ENCODE results near the gene RBMS3. TPM values are rescaled to one million over a fixed set of nuclear protein-coding genes. Genes with fewer than 3 reads are reported as not detected.

RBMS3 gene
- total and polyA plus RNA-seq, 2 of the 8 experiments (the other 6 are each of a cell fraction or from before 2014, with no cell fraction given) = 3.7 to 6.9 TPM

DNA sequence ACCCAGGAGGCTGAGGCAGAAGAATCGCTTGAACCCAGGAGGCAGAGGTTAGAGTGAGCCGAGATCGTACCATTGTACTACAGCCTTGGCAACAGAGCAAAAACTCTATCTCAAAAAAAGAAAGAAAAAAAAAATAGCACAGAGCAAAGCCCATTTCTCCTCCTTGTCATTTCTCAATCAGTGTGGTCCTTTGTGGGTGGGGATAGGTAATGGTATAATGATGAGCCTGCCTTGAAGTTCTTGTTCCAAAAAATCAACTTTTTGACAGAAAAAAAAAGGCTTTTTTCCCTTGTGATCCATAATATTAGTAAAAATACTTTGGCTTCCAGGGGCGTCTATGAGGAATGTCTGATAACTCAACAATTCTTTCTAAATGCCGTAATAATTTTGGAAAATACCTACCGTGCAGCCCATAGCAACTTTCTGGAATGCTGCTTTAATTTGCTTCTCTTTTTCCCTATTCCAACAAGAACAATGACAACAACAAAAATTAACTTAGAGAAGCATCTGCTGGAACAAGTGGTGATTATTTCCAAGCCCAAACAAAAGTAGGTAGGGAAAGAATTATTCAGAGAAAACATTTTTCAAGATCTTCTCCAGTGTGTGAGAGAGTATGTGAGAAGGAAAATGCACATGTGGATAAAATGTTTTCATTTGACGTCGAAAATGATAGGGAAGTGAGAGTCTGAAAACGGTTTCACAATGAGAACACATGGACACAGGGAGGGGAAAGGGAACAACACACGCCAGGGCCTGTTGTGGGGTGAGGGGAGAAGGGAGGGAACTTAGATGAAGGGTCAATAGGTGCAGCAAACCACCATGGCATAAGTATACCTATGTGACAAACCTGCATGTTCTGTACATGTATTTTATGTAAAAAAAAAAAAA is 337.8 kb downstream of the RBMS3 start:
- no peaks in the 10 kb centered on the region for H3K79me1 ChIP-seq (ENCODE audit: low read depth, low read length)
- no peak overlapping the region for H4K8ac ChIP-seq (ENCODE audit: extremely low read depth, insufficient read depth, low read length)
- WGBS, 2 experiments (ENCODE audit: extremely low coverage in 1 of 2, insufficient coverage in 1 of 2, insufficient read length in 1 of 2, insufficient replicate concordance in 2 of 2, low coverage in 1 of 2, low lambda C conversion rate in 2 of 2, missing lambda C conversion rate in 1 of 2) = 89% methylated on average over 10 of the region's 10 CpGs; no CpG with 5 or more reads in 1 of the 2 experiments
- ChIA-PET POLR2A (ENCODE audit: partially characterized antibody) (no interaction called here), CTCF (ENCODE audit: partially characterized antibody) (no interaction called here)
- H3K79me2 ChIP-seq (ENCODE audit: control insufficient read depth in 1 of 2, insufficient read depth in 2 of 2, low read length in 2 of 2) = no peaks in the 10 kb centered on the region
- H3K56ac ChIP-seq (replicated peaks; ENCODE audit: insufficient read length, low read depth, low read length) = no peak overlapping the region
- H3K9ac ChIP-seq (replicated peaks in 1 of 4; ENCODE audit: extremely low read depth in 1 of 4, low read depth in 3 of 4, low read length in 3 of 4) = no peak overlapping the region
- no peak overlapping the region for H3K4me3 ChIP-seq (ENCODE audit: extremely low read depth in 1 of 4, insufficient read depth in 2 of 4, low read depth in 3 of 4, low read length in 4 of 4)
- no peak overlapping the region for H4K5ac ChIP-seq (ENCODE audit: insufficient read length, low read depth, low read length)
- H2BK12ac ChIP-seq (ENCODE audit: low read depth, low read length) = no peak overlapping the region
- H2BK120ac ChIP-seq (replicated peaks; ENCODE audit: low read depth, low read length) = no peak overlapping the region
- H3K27me3 ChIP-seq (replicated peaks in 1 of 4; ENCODE audit: control insufficient read depth in 3 of 4, extremely low read depth in 1 of 4, insufficient read depth in 3 of 4, low read length in 3 of 4) = no peaks in the 10 kb centered on the region
- no peak overlapping the region for H3K14ac ChIP-seq (ENCODE audit: insufficient read length)
- no peaks in the 10 kb centered on the region for H4K20me1 ChIP-seq (replicated peaks in 1 of 2; ENCODE audit: control insufficient read depth in 1 of 2, insufficient read depth in 2 of 2, low read length in 2 of 2)
- H4K91ac ChIP-seq (replicated peaks; ENCODE audit: insufficient read length, low read length) = no peak overlapping the region
- no peaks in the 10 kb centered on the region for H3K4me1 ChIP-seq (replicated peaks in 1 of 4; ENCODE audit: control insufficient read depth in 3 of 4, insufficient read depth in 4 of 4, low read length in 3 of 4)
- DNase-seq (ENCODE audit: low read depth in 1 of 2, low spot score in 2 of 2) (no peak), FAIRE-seq (no peak)
- no peaks in the 10 kb centered on the region for H3K23me2 ChIP-seq (ENCODE audit: low read depth, low read length)
- H2AK5ac ChIP-seq (ENCODE audit: low read depth, low read length) = no peak overlapping the region
- no peak overlapping the region for H2BK5ac ChIP-seq (ENCODE audit: low read depth, low read length)
- H3K4me2 ChIP-seq (ENCODE audit: insufficient read depth in 1 of 2, low read depth in 2 of 2, low read length in 2 of 2) = no peak overlapping the region
- 0 out of 2 replicates have a peak overlapping the region, but pooled peaks have one; percentile 46 for H2AFZ ChIP-seq (ENCODE audit: low read length)
- H3K9me3 ChIP-seq (ENCODE audit: insufficient read depth in 2 of 2, low read depth in 1 of 2, low read length in 1 of 2) = no peaks in the 10 kb centered on the region; a peak in 1 of 4 replicates
- no peaks in the 10 kb centered on the region for H3K36me3 ChIP-seq (ENCODE audit: control insufficient read depth in 2 of 4, insufficient read depth in 4 of 4, low read length in 3 of 4)
- H2BK20ac ChIP-seq (ENCODE audit: low read length) = no peak overlapping the region
- H3K18ac ChIP-seq (ENCODE audit: extremely low read depth, low read length) = no peak overlapping the region
- H3K27ac ChIP-seq (ENCODE audit: low read depth, low read length) = no peak overlapping the region; the same call in 1 of the 2 replicates
- no peak overlapping the region for H3K4ac ChIP-seq (replicated peaks; ENCODE audit: insufficient read length, low read depth, low read length)
- H2BK15ac ChIP-seq (ENCODE audit: low read length) = no peak overlapping the region
- H3K23ac ChIP-seq (ENCODE audit: insufficient read length) = no peak overlapping the region
- no peak for TF ChIP-seq YY1 (IDR thresholded peaks at IDR 0.05; ENCODE audit: low read depth, low read length)
- no peak for TF ChIP-seq GABPA (IDR thresholded peaks at IDR 0.05; ENCODE audit: borderline replicate concordance, insufficient read depth, low read length)
- no peak for TF ChIP-seq RAD21 (IDR thresholded peaks at IDR 0.05 in 1 of 2, conservative IDR thresholded peaks at IDR 0.05 in 1 of 2; ENCODE audit: low read depth in 2 of 2, low read length in 2 of 2)
- TF ChIP-seq CHD2 (IDR thresholded peaks at IDR 0.05; ENCODE audit: low read length) = no peak
- no peak for TF ChIP-seq POU5F1 (IDR thresholded peaks at IDR 0.05; ENCODE audit: low read depth, low read length)
- no peak for TF ChIP-seq POLR2A (IDR thresholded peaks at IDR 0.05; ENCODE audit: control extremely low read depth in 1 of 2, low read depth in 2 of 2, low read length in 2 of 2)
- no peak for TF ChIP-seq FOSL1 (IDR thresholded peaks at IDR 0.05; ENCODE audit: insufficient read depth, low read depth, low read length)
- TF ChIP-seq CTBP2 (IDR thresholded peaks at IDR 0.05; ENCODE audit: borderline replicate concordance, insufficient read depth, insufficient read length, low read length) = no peak
- no peak for TF ChIP-seq CBX8 (IDR thresholded peaks at IDR 0.05; ENCODE audit: borderline replicate concordance, low read depth, low read length)
- TF ChIP-seq CEBPB (IDR thresholded peaks at IDR 0.05; ENCODE audit: low read depth, low read length) = no peak
- no peak for TF ChIP-seq SIX5 (IDR thresholded peaks at IDR 0.05; ENCODE audit: low read depth, low read length)
- TF ChIP-seq TAF7 (optimal IDR thresholded peaks at IDR 0.05; ENCODE audit: borderline replicate concordance, low read depth, low read length) = no peak
- TF ChIP-seq, protein P1, sequence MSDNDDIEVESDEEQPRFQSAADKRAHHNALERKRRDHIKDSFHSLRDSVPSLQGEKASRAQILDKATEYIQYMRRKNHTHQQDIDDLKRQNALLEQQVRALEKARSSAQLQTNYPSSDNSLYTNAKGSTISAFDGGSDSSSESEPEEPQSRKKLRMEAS (IDR thresholded peaks at IDR 0.05) = no peak
